Colon (tissue), 2 donors: ENCODE data around the gene PDHA2.

Experiments
- FAIRE-seq: peaks from 2 replicates; lab custom pipeline; 2012; peaks lifted over from hg19 to GRCh38; lab: Jason Lieb, UNC
- donor health status: control.
- donor health status: control.

PDHA2 gene

DNA sequence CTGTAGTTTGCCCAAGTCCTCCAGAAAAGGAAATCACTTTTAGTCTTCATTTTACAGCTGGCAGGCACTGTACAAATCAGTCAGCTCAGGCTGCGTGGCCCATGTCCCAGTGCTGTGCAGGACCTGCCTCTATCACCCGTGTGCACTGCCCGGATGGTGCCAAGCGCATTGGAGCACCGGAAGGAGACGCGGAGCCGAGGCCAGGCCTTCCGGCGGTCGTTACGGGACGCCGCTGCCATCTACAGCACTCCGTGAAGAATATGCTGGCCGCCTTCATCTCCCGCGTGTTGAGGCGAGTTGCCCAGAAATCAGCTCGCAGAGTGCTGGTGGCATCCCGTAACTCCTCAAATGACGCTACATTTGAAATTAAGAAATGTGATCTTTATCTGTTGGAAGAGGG lies at the start of gene PDHA2:
TSS of gene PDHA2 (plus strand) at position 203 of the 400 bp plus-strand sequence. CDS start at position 261, 58 bp downstream.
- FAIRE-seq, result no peak

DNA sequence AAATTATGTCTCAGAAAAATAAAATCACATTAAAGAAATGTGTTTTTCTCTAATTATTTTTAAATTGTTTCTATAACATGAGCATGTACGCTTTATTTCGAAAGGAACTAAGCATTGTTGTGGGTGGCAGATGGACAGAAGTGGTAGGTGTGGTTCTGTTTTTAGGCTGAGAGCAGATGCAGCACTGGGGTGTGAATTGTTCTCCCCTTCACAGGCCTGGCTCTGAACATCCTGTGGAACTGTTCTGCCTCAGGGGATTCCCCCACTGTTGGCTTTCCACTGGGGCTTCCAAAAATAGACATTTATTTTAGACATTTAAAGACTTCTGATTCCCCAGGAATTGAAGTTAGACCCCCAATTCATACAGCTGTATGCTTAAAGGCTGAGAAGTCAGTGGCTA lies 41.9 kb upstream of the PDHA2 start:
- no peak for FAIRE-seq

- no peak for FAIRE-seq
Measured at GRCh38 chr4:95798727-95799126, 41.2 kb upstream of the PDHA2 start.

GRCh38 chr4:95821867-95822266 lies 18.0 kb upstream of the PDHA2 start:
- no peak for FAIRE-seq

DNA sequence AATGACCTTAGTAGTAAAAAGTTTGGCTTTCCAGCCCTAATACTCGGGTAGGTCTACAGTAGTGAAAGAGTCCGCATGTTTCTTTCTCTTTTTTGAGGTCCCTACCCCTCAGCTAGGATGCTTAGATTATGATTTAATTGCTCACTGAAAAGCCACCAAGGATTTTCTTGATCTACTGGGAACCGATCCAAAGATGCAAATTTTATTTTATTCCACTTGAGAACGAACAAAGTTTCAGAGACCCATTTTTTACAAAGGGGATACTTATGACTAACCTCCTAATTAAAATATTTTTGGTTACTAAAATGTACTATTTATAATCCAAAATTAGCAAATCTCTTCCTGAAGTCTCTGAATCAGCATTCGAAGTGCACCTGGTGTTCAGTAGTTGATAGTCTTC lies 14.3 kb upstream of the PDHA2 start:
- FAIRE-seq, result no peak

DNA sequence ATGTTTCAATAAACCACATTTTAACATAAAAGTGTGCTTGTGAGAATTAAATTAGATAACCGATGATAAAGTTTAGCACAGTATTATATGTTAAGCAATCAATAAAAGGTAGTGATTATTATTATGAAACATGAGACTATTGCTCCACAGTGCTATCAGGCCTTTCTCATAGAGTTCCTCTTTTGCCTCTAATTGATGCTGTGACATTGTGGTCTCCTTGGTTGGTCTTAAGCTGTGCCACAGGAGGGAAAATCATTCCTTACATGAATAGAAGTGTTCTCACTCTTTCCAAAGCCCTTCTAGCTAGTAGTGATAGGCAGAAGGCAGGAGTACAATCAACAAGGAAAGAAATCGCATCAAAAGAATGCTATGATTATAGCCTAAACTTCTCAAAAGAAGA lies 9.2 kb upstream of the PDHA2 start:
- FAIRE-seq, result no peak

GRCh38 chr4:95831166-95831565 lies 8.7 kb upstream of the PDHA2 start:
- no peak for FAIRE-seq

DNA sequence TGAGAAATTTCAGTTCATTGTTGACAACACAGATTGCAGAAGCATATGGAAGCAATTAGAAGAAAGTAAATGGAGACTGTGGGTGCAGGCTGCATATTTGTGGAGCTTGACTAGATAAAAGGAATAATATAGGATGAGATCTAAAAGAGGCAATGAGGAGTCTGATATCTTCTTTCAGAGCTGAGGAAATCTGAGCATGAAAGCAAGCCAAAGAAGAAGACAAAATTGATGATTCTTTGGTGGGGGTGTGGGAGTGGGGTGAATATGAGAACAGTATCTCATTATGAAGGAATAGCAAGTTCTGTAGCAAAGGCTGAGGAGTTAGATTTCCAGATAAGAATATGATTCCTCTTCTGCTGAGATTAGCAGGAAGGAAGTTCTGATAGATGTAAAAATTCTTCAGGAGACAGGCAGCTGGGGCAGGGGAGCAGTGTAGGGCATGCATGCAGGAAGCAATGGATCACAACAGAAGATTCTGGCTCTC lies 6.1 kb upstream of the PDHA2 start:
- FAIRE-seq, result no peak

DNA sequence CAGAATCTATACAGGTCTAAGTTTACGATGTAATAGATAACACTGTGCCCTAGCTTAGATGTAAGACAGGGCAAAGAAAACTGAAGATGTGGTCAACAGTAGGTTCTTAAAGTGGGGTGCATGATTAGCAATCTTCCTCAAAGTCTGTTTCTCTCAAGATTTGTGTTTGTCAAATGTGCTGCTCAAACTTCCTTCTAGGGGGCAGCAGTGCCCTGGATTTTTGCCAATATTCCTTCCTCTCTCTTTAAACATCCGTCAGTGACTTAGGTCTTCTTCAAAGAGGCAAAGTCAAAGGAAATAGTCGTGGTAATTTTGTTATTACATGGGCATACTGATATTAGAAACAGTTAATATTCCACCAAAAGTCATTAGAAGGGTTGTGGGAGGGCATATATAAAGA lies 4.2 kb upstream of the PDHA2 start:
- no peak for FAIRE-seq

DNA sequence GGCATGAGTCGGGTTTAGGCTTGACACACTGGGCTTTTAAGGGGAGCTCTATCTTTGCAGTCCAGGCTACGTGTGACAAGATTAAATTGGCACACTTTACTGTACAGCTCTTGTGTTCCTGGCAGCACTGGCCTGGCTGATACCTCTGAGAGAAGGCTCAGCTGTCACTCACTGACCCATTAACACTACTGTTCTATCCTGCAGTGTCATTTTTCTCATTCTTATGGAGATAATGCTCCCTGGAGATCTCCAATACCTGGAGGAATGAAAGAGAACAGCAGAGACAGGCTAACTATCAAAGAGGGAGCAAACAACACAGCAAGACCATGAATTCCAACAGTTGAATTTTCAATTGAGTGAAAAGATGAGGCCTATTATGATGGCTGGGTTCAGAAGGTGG lies 1.7 kb upstream of the PDHA2 start:
- FAIRE-seq, result no peak

GRCh38 chr4:95847908-95848460 lies 8.1 kb downstream of the PDHA2 start:
- no peak for FAIRE-seq

DNA sequence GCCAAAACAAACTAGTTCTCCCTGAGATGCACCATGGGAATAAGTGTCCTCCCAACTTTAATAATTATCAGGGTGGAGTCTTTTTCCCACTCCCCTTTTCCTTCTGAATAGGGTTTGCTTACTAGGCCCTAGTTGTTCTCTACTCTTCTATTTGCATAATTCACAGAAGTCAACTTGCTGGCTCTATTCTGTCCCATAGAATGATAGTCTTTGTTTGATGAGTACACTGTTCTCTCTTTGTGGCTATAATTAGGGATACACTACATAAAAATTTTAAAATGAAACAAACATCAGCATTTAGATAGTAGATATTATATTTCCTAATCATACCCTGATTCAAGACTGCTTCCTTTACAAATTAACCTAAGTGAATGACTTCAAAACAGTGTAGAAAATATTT lies 10.3 kb downstream of the PDHA2 start:
- no peak for FAIRE-seq

DNA sequence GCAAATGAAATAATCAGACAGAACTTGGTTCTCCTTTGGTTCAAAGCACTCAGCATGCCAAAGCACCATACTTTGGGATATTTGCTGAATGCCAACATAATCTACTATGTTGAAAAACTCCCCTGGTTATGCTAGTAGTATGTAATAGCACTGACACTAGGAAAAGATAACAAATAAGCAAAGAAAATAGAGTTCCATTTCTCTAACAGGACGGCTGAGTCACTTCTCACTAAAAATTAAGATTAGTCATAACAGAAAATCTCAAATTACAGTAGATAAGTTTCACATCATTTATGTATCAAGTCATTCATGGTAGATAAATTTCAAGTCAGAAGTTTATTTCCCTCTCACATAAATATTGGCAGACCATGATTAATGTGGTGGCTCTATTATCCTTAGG lies 17.9 kb downstream of the PDHA2 start:
- FAIRE-seq, result no peak

- no peak for FAIRE-seq
Measured at GRCh38 chr4:95867919-95868318, 28.0 kb downstream of the PDHA2 start.

DNA sequence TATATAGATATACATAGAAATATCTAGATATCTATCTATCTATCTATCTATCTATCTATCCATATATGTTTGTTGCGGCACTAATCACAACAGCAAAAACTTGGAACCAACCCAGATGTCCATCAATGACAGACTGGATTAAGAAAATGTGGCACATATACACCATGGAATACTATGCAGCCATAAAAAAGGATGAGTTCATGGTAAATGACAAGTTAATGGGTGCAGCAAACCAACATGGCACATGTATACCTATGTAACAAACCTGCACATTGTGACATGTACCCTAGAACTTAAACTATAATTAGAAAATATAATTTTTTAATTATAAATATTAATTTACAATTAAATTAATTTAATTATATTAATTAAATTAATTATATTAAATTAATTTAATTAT lies 29.5 kb downstream of the PDHA2 start:
- FAIRE-seq, result peak; percentile 99

DNA sequence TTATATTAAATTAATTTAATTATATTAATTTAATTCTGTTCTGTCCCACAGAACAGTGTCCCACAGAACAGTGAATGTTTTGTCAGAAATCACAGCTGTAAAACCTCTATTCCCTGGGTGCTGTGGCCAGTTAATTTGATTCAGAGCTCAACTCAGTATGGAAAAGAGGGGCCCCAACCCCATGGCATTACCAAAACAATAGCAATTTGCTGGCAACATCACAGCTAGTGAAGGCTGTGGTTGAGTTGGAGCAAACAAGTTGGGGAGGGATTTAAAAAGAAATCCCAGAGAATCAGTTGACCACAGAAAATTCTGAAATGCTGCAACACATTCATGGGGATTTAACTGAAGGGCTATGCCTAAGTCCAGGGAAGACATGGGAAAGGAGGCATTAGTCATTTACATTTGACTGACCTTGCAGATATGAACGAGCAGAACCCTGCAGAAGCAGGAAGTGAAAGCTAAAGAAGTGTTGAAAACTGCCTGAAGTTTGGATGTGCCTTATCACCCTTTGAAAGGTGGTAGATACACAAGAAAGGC lies 30.1 kb downstream of the PDHA2 start:
- FAIRE-seq, result no peak

GRCh38 chr4:95877636-95878035 lies 37.7 kb downstream of the PDHA2 start:
- FAIRE-seq, result no peak

- no peak for FAIRE-seq
Measured at GRCh38 chr4:95887551-95887950, 47.7 kb downstream of the PDHA2 start.

DNA sequence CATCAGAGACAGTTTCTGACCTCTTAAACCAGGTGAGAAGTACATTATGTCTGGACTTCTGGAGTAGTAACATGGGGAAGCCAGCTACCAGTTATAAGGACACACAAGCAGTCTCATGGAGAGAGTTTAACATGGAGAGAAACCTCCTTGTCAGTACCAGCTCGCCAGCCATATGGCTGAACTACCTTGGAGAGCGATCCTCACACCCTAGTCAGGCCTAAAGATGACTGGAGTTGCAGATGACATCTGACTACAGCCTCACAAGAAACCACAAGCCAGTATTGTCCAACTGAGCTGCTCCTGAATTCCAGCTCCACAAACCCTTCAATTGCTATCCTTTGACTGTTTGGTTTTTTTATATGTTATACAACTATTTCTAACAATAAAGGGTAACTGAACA lies 49.8 kb downstream of the PDHA2 start:
- no peak for FAIRE-seq
